Fibroblast of skin of left quadriceps (primary cell): ENCODE results near the gene IFRD2.
A peak's percentile ranks its signal among the peaks of the same experiment; 100 is the strongest.
"Not testable (repeated sequence)": the region's sequence is repeated elsewhere in the genome, so short reads cannot be mapped to it uniquely, and the experiment has no call there.

Source experiments
- DNase-seq, 2 experiments: peaks; one replicate each; pipeline ENCODE4 v3.0.0-alpha.2; 2013; ENCODE audit warnings: low read depth in 2 of 2

IFRD2 gene

DNA sequence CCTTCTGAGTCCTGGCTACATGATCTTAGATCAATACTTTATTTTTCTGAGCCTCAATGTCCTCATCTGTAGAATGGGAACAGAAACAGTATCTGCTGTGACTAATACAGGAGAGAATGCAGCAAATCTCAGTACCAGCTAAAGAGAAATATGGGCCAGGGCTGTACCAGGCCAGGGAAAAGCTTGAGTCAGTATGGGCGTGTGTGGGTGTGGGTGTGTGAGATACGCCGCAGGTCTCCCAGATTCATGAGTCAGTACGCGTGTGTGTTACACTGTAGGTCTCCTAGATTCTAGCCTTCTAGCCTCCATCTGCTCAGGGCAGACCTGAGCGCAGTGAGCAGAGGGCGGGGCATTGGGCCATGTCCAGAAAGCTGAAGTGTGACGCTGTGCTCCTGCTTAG is 41.0 kb downstream of the IFRD2 start:
- no peak for DNase-seq

GRCh38 chr3:50250514-50250913 is 41.7 kb downstream of the IFRD2 start:
- DNase-seq = no peak

- DNase-seq = no peak
Observed at GRCh38 chr3:50249457-50249856, 42.8 kb downstream of the IFRD2 start.

GRCh38 chr3:50248387-50248786 is 43.8 kb downstream of the IFRD2 start:
- DNase-seq = no peak

- DNase-seq = peak; percentile 68 to 76
Observed at GRCh38 chr3:50246517-50246954, 45.7 kb downstream of the IFRD2 start.

- DNase-seq = peak; percentile 70 to 78
Observed at GRCh38 chr3:50245831-50246516, 46.3 kb downstream of the IFRD2 start.

DNA sequence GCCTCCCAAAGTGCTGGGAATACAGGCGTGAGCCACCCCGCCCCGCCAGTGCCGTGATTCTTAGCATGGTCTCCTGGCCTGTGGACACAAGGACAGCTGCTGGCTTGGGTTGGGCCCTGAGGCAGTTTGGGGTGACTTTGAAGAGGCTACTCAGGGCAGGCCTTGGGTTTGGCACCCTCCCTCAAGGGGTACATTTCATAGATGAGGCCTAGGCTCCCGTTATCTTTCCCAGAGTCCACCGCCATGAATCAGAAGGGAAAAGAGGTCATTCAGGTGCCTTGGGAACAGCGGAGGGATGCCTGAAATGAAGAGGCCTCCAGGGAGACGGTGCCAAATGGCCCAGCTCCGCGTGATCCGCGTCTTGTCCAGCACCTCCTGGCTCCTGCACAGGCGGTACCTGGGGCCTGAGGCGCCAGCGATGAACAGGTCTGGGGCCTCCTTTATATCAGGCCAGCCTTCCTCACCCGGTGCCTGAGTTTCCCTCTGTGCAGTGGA is 46.9 kb downstream of the IFRD2 start:
- no peak for DNase-seq

DNA sequence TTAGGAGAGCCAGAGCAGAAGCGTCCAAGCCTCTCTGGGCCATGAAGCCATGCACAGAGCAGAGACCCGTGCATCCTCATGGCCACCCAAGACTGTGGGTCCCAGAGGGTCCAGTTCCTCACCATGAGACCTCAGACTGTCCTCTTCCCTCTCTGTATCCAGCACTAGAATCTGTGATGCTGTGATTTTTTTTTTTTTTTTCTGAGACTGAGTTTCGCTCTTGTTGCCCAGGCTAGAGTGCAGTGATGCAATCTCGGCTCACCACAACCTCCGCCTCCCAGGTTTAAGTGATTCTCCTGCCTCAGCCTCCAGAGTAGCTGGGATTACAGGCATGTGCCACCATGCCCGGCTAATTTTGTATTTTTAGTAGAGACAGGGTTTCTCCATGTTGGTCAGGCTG is 47.4 kb downstream of the IFRD2 start:
- not testable (repeated sequence) for DNase-seq

- DNase-seq = no peak
Observed at GRCh38 chr3:50243543-50243895, 48.7 kb downstream of the IFRD2 start.

- no peak for DNase-seq
Observed at GRCh38 chr3:50242851-50243542, 49.2 kb downstream of the IFRD2 start.

DNA sequence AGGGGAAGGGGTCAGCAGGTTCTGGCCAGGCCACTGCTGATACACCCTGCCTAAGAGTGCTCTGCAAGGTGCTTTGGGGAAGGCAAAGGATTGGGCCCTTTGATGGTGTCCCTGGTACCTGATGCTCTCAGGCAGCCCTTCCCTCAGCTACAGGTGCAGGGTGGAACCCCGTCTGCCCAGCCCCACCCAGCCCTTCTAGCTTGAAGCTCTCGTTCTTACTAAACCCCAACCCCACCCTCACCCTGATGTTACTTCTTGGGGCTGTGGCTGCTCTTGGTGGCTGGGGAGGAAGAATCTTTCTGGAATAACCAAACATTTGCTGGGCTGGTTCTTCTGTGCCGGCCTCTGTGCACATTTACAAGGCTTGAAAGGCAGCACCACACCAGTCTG is 49.9 kb downstream of the IFRD2 start:
- no peak for DNase-seq

- DNase-seq = no peak
Observed at GRCh38 chr3:50241713-50242380, 50.4 kb downstream of the IFRD2 start.

GRCh38 chr3:50241163-50241562 is 51.1 kb downstream of the IFRD2 start:
- no peak for DNase-seq

GRCh38 chr3:50239649-50240048 is 52.6 kb downstream of the IFRD2 start:
- DNase-seq = no peak

DNA sequence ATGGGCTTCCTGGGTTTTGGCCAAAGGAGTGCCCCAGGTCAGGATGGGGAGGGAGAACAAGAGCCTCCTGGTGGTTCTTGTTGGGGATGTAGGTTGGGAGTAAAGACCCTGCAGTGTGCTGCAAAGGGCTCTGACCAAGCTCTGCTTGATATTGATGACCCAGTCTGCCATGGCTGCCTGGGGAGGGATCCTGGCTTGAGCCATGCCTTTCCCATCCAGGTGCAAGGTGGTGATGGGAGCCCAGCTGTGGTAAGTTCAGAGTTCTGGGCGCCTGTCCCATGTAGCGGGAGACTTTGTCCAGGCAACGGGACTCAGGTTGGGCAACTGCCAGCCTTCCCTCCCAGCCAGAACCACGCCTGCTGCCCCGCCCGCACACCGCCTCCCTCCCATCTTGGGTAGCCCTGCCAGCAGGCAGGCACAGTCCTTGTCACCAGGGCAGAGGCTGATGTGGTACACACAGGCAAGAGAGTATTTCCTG is 53.6 kb downstream of the IFRD2 start:
- DNase-seq = no peak

GRCh38 chr3:50237754-50238548 is 54.3 kb downstream of the IFRD2 start:
- DNase-seq = peak in 1 of 2 experiments; percentile 48
